ENCODE data around the gene WNT8B.

WNT8B gene, protein sequence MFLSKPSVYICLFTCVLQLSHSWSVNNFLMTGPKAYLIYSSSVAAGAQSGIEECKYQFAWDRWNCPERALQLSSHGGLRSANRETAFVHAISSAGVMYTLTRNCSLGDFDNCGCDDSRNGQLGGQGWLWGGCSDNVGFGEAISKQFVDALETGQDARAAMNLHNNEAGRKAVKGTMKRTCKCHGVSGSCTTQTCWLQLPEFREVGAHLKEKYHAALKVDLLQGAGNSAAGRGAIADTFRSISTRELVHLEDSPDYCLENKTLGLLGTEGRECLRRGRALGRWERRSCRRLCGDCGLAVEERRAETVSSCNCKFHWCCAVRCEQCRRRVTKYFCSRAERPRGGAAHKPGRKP

GRCh38 chr10:100462709-100463108 is at the start of gene WNT8B:
TSS of gene WNT8B (plus strand) at chr10:100463009. CDS start at chr10:100463169, 160 bp downstream.
- DNase-seq (ENCODE audit: insufficient read length, low spot score) = no peak
- no peak for FAIRE-seq

DNA sequence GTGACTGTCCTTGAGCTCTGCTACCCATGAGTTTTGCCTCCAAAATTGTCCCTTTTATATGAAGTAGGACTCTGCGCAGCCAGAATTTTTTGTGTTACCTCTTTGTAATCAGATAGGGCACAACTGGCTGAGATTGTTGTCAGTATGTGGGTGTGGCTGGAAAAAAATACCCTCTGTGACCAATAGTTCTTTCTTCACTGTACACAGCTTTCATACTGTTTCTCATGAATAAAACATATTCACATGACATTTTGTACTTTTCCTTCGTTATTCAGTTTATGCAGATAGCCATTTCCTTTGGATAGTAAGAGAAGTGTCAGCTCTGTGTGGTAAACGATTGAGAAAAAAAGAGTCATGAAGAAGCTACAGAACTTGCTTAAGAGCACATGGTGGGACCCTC is 49.6 kb upstream of the WNT8B start:
- no peak for DNase-seq (ENCODE audit: insufficient read length, low spot score)
- FAIRE-seq = no peak

DNA sequence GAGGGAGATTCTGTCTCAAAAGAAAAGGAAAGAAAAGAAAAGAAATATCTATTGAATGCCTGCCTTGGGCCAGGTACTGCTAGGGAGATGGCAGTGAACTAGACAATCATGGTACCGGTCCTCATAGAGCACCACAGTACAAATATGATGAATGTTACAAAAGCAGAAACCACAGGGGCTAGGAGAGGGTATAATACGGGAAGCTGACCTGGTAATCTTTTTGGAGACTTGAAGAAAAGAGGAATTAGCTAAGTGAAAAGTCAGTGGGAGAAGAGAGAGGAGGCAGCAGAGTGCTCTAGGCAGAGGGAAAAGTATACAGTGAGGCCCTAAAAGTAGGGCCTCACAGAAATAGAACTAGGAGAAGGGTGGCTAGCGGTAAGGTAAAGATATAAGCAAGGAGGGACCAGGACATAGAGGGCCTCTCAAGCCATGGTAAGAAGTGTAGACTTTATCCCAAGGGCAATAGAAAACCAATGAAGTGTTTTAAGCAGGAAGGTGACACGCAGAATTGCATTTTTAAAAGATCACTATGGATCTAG is 42.8 kb upstream of the WNT8B start:
- no peak for FAIRE-seq
- no peak for DNase-seq (ENCODE audit: insufficient read length, low spot score)

DNA sequence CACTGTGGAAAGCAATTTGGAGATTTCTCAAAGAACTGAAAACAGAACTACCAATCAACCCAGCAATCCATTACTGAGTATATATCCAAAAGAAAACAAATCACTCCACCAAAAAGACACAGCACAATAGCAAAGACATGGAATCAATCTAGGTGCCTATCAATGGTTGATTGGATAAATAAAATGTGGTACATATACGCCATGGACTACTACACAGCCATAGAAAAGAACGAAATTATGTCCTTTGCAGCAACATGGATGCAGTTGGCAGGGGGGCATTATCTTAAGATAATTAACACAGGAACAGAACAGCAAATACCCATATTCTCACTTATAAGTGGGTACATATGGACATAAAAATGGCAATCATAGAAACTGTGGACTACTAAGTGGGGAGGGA is 35.4 kb upstream of the WNT8B start:
- no peak for DNase-seq (ENCODE audit: insufficient read length, low spot score)
- no peak for FAIRE-seq

GRCh38 chr10:100433253-100434240 is 29.3 kb upstream of the WNT8B start:
- peak; percentile 74 for DNase-seq (ENCODE audit: insufficient read length, low spot score)
- FAIRE-seq = peak; percentile 100

- FAIRE-seq (no peak), DNase-seq (ENCODE audit: insufficient read length, low spot score) (no peak)
These were observed 26.6 kb upstream of the WNT8B start for GRCh38 chr10:100436255-100436654.

GRCh38 chr10:100438674-100439315 is 24.0 kb upstream of the WNT8B start:
- no peak for FAIRE-seq
- no peak for DNase-seq (ENCODE audit: insufficient read length, low spot score)

DNA sequence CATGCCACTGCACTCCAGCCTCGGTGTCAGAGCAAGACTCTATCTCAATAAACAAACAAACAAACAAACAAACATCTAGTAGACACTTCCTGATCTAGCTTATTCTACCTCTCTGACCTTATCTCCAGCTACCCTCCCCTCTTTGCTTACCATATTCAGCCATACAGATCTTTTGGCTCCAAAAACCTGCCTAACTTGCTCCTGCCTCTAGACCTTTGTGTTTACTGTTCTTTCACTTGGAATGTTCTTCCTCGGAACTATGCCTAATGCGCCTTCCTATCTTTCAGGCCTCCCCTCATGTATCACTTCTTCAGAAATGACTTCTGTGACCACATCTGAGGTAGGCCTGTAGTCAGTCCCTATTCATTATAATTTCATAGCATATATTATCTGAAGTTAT is 20.3 kb upstream of the WNT8B start:
- no peak for FAIRE-seq
- no peak for DNase-seq (ENCODE audit: insufficient read length, low spot score)

GRCh38 chr10:100446130-100446761 is 16.6 kb upstream of the WNT8B start:
- FAIRE-seq = no peak
- DNase-seq (ENCODE audit: insufficient read length, low spot score) = no peak

- DNase-seq (ENCODE audit: insufficient read length, low spot score) (no peak), FAIRE-seq (no peak)
These were observed 15.1 kb upstream of the WNT8B start for GRCh38 chr10:100447663-100448062.

- no peak for DNase-seq (ENCODE audit: insufficient read length, low spot score)
- no peak for FAIRE-seq
These were observed 13.9 kb upstream of the WNT8B start for GRCh38 chr10:100448951-100449350.

DNA sequence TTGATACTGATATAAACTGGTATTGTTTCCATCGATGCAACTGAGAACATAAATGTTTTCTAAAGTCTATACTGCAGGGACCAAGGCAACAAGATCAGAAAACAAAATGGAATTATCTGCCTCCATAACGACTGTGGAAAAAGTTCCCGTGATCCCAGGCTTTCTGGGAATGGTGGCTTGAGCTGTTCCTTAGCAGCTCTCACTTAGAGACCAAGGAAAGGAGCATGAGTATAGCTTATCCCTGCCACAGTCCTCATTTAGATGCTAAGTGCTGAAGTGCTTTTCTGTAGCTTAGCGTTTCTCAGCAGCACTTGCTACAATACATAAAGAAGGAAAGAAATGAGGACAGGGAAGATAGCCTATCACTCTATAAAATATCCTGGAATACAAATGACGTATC is 5.5 kb downstream of the WNT8B start:
- DNase-seq (ENCODE audit: insufficient read length, low spot score) (no peak), FAIRE-seq (no peak)

DNA sequence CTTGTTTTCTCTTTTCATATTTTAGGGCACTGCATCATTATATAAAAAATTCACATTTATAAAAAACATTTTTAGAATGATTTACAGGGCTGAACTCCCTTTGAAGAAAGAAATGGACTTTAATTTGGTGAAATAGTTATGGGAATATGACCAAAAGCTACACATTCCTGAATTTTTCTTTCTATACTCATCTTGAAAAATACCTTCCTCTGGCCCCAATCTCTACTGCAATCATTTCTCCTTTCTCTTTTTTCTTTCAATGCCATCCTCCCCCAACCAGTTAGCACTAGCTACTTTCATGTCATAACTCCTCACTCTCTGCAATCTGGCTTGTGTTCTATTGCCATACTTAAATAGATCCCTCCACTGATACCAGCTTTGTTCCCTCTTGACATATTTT is 6.2 kb downstream of the WNT8B start:
- no peak for DNase-seq (ENCODE audit: insufficient read length, low spot score)
- FAIRE-seq = no peak

GRCh38 chr10:100469756-100470155 is 6.9 kb downstream of the WNT8B start:
- FAIRE-seq = no peak

DNA sequence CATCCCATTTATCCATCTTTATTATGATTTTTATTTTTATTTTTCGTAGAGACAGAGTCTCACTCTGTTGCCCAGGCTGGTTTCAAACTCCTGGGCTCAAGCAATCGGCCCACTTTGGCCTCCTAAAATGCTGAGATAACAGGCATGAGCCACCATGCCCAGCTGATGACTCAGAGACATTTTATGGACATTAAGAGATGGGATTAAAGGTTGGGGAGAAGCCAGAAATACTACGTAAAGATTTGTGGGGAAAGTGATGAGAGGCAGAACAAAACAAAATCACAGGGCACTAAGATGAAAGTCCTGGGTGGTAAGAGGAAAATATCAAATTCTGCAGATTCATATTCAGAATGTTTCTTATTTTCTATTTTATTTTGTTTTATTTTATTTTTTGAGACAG is 7.6 kb downstream of the WNT8B start:
- no peak for DNase-seq (ENCODE audit: insufficient read length, low spot score)
- no peak for FAIRE-seq

More at GRCh38 chr10:100469756-100470155, 6.9 kb downstream of the WNT8B start:
- DNase-seq (ENCODE audit: insufficient read length, low spot score) = no peak

DNA sequence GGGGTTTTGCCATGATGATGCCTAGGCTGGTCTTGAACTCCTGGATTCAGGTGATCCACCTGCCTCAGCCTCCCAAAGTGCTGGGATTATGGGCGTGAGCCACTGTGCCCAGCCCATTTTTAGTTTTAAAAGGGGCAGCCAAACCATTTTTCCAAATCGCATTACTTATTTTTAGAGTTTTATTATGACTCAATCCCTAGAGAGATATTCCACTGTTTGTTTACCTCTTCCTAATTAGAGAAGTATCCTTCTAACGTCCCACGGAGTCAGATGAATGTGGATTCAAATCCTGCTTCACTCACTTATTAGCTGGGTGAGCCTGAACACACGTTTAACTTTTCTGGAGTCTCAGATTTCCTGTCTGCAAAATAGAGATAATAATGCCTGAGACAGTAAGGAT is 15.2 kb downstream of the WNT8B start:
- DNase-seq (ENCODE audit: insufficient read length, low spot score) (no peak), FAIRE-seq (no peak)

DNA sequence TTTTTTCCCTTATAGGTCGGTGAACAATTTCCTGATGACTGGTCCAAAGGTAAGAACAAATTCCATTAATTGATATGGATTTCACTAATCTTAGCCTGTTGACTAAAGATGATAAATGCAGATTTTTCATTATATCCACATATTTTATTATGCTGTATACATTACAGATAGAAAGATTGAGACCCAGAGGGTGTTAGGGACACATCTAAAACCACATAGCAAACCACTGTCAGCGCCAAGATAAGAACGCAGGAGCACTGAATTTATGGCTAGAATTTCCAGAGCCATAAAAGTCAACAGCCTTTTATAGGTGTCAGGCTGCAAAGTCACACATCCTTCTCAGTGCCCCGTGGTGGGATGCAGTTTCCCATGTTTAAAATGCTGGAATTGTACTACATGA is 16.2 kb downstream of the WNT8B start:
- FAIRE-seq = no peak

GRCh38 chr10:100480002-100480401 is 17.2 kb downstream of the WNT8B start:
- FAIRE-seq = no peak

More for the DNA sequence above, 16.2 kb downstream of the WNT8B start:
- DNase-seq (ENCODE audit: insufficient read length, low spot score) = no peak

GRCh38 chr10:100481462-100482081 is 18.8 kb downstream of the WNT8B start:
- DNase-seq (ENCODE audit: insufficient read length, low spot score) = peak; percentile 77
- FAIRE-seq = peak; percentile 99

More at GRCh38 chr10:100480002-100480401, 17.2 kb downstream of the WNT8B start:
- DNase-seq (ENCODE audit: insufficient read length, low spot score) = no peak
